GM12864 (cell line): ENCODE results near the gene ENGASE.
"Not testable (repeated sequence)": the region's sequence is repeated elsewhere in the genome, so short reads cannot be mapped to it uniquely, and the experiment has no call there.

Source experiments
- DNase-seq: peaks from one replicate; pipeline ENCODE4 v3.0.0-alpha.2; 2011; ENCODE audit warnings: low read depth
- H3K4me3 ChIP-seq: 2 replicates; pipeline ENCODE4 v1.5.1; 2011; ENCODE audit warnings: mild to moderate bottlenecking, low read depth, low read length, control low read depth
- CTCF ChIP-seq: IDR thresholded peaks from 2 replicates; pipeline ENCODE4 v1.5.1; 2011; ENCODE audit warnings: low read depth, mild to moderate bottlenecking, moderate library complexity, low read length, control low read depth, inconsistent platforms; ENCODE audit errors: missing control alignments

ENGASE gene

DNA sequence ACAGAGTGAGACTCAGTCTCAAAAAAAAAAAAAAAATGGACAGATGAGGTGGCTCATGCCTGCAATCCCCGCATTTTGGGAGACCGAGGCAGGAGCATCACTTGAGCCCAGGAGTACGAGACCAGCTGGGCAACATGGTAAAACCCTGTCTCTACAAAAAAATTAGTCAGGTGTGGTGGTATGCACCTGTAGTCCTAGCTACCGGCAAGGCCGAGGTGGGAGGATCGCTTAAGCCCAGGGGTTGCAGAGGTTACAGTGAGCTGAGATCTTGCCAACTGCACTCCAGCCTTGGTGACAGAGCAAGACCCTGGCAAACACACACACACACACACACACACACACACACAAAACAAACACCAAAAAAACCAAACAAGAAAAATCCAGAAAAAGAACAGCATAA lies 7.7 kb upstream of the ENGASE start:
- no peak for TF ChIP-seq CTCF
- H3K4me3 ChIP-seq = no peak overlapping the region
- no peak for DNase-seq

GRCh38 chr17:79070266-79070880 lies 4.3 kb upstream of the ENGASE start:
- H3K4me3 ChIP-seq = no peak overlapping the region
- DNase-seq = no peak
- TF ChIP-seq CTCF = no peak

DNA sequence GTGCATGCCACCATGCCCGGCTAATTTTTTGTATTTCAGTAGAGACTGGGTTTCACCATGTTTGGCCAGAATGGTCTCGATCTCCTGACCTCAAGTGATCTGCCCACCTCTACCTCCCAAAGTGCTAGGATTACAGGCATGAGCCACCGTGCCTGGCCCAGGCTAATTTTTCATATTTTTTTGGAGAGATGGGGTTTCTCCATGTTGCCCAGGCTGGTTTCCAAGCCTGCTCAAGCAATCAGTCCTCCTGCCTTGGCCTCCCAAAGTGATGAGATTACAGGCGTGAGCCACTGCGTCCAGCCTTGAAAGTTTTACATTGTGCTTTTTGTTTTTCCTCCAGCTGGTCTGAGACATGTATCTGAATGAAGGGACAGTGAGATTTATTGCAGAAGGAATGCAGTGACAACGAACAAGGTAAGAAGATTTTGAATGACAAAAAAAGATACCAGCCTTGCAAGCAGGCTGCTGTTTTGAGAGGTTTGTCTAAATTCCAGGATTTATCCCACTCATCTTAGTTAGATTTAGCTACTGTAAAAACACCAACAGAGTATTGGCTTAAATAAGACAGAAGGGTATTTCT lies 3.4 kb upstream of the ENGASE start:
- H3K4me3 ChIP-seq = no peak overlapping the region
- DNase-seq = no peak
- no peak for TF ChIP-seq CTCF

DNA sequence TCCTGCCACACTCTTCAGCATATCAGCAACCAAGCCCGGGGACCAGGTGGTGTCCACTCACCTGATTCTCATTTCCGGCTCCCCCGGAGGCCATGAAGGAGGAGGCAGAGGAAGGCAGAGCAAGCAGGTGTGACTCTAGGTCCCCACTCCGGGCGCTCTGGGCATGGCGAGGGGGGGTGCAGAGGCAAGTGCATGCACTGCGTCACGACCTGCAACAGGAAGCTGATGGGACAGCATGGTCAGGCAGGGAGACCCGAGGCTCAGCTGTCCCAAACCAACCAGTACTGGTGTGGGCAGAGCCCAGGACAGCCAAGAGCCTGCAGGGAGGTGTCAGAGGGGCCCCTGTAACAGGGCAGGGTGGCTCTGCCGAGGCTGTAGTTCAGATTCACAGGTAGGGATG lies 2.1 kb upstream of the ENGASE start:
- no peak overlapping the region for H3K4me3 ChIP-seq
- DNase-seq = no peak
- no peak for TF ChIP-seq CTCF

DNA sequence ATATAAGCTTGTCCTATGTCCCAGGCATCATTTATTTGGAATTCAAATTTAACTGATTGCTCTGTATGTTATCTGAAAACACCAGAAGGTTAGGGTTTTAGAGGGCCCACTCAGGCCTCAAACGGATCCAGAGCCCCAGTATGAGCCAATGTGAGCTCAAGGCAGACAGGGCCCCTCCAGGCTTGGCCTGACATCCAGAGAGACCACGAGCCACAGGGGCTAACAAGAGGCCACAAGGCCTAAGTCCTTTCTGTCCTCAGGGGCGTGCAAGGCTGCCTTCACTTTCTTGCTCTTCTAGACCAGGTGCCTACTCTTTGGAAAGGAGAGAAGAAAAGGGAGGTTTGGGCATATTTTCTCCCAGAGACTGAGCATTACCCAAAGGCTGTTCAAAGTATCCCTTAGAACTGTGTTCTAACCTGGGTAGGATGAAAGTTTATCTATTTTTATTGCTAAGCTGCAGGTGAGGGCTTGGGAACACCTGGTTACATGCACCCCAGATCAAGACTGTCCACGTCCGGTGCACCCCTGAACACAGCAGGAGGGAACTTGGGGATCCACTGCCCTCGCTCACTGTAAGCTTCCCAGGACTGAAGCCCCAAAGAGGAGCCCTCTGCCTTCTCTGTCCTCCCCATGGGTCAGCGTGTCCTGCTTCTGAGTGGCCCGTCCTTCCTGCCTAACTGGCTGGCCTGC lies 1.5 kb upstream of the ENGASE start:
- DNase-seq = no peak
- H3K4me3 ChIP-seq = no peak overlapping the region
- TF ChIP-seq CTCF = no peak

DNA sequence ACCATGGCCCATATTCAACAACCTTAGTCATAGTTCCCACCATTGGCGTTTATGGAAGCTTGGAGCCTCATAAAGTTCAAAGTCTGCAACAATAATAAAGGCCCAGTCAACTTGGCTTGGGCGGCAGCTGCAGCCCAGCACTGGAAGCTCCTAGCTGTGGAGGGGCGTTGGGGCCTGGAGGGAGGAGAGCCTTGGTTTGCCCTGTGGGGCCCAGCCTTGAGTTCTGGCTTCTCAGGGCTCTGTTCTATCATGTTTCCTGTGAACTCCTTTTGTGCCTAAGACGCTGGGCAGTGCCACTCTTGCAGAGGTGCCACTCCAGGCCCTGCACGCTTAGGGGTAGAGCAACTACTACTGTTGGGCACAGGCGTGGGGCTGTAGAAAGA lies 927 bp upstream of the ENGASE start:
- no peak for DNase-seq
- no peak overlapping the region for H3K4me3 ChIP-seq
- TF ChIP-seq CTCF = no peak

GRCh38 chr17:79074121-79074648 lies 439 bp upstream of the ENGASE start:
- DNase-seq = not testable (repeated sequence)
- H3K4me3 ChIP-seq = peak overlapping the region; percentile 26
